ENCODE results near the gene KRT34.

GRCh38 chr17:41352597-41353366 lies 29.3 kb downstream of the KRT34 start:
- TF ChIP-seq CTCF (IDR thresholded peaks at IDR 0.05) (no peak), POLR2A (IDR thresholded peaks at IDR 0.05) (no peak)
